ENCODE results near the gene ROBO4. TPM values are rescaled to one million over a fixed set of nuclear protein-coding genes. Genes with fewer than 3 reads are reported as not detected.

ROBO4 gene
- total RNA-seq, 6 experiments from 2014 or later: 3.6 to 18.8 (median 9.0) TPM

- intact Hi-C loops (cut with DNase I): no loop called here
- H3K27ac ChIP-seq: peak overlapping the region in 1 of 3 donors; percentile 68
- no peak overlapping the region for H3K4me3 ChIP-seq
- no peak for DNase-seq
- no peaks in the 10 kb centered on the region for H3K9me3 ChIP-seq
- no peaks in the 10 kb centered on the region for H3K36me3 ChIP-seq
- no peak for TF ChIP-seq POLR2A (IDR thresholded peaks at IDR 0.05)
- TF ChIP-seq CTCF (IDR thresholded peaks at IDR 0.05): no peak
- 29% methylated on average over 3 of the region's 3 CpGs for WGBS (ENCODE audit: insufficient coverage, low coverage, low lambda C conversion rate, missing lambda C conversion rate)
- ATAC-seq: no peak
- H3K27me3 ChIP-seq: no peaks in the 10 kb centered on the region
- peaks cover 0 to 41% (median 3%) of the 10 kb centered on the region in 4 donors for H3K4me1 ChIP-seq
These were observed 33.1 kb upstream of the ROBO4 start for GRCh38 chr11:124930799-124931198.

- intact Hi-C loops (cut with DNase I): no loop called here
- TF ChIP-seq POLR2A (IDR thresholded peaks at IDR 0.05) (no peak), CTCF (IDR thresholded peaks at IDR 0.05) (no peak)
- WGBS (ENCODE audit: insufficient coverage, low coverage, low lambda C conversion rate, missing lambda C conversion rate): 15% methylated on average over 4 of the region's 4 CpGs
- Histone ChIP-seq H3K27me3 (no peaks in the 10 kb centered on the region), H3K4me1 (peaks cover 0 to 36% (median 0%) of the 10 kb centered on the region in 4 donors), H3K9me3 (no peaks in the 10 kb centered on the region), H3K36me3 (no peaks in the 10 kb centered on the region), H3K27ac (peak overlapping the region in 2 of 3 donors; percentile 68 to 76), H3K4me3 (no peak overlapping the region)
- ATAC-seq (peak; percentile 86 to 92 (median 91)), DNase-seq (peak in 2 of 3 donors; percentile 34 to 83)
These were observed 31.4 kb upstream of the ROBO4 start for GRCh38 chr11:124928942-124929665.

GRCh38 chr11:124923296-124923695 lies 25.6 kb upstream of the ROBO4 start:
- DNase-seq (no peak), ATAC-seq (no peak)
- Histone ChIP-seq H3K36me3 (no peaks in the 10 kb centered on the region), H3K27ac (no peak overlapping the region), H3K27me3 (no peaks in the 10 kb centered on the region), H3K9me3 (no peaks in the 10 kb centered on the region), H3K4me3 (no peak overlapping the region), H3K4me1 (peaks cover 0 to 12% (median 0%) of the 10 kb centered on the region in 4 donors)
- intact Hi-C loops (cut with DNase I): no loop called here
- TF ChIP-seq CTCF (IDR thresholded peaks at IDR 0.05) (no peak), POLR2A (IDR thresholded peaks at IDR 0.05) (no peak)

GRCh38 chr11:124922831-124923230 lies 25.2 kb upstream of the ROBO4 start:
- ATAC-seq (no peak), DNase-seq (no peak)
- Histone ChIP-seq H3K4me1 (peaks cover 0 to 14% (median 0%) of the 10 kb centered on the region in 4 donors), H3K27me3 (no peaks in the 10 kb centered on the region), H3K4me3 (no peak overlapping the region), H3K9me3 (no peaks in the 10 kb centered on the region), H3K27ac (no peak overlapping the region), H3K36me3 (no peaks in the 10 kb centered on the region)
- 68% methylated on average over 4 of the region's 4 CpGs for WGBS (ENCODE audit: insufficient coverage, low coverage, low lambda C conversion rate, missing lambda C conversion rate)
- TF ChIP-seq POLR2A (IDR thresholded peaks at IDR 0.05) (no peak), CTCF (IDR thresholded peaks at IDR 0.05) (no peak)
- intact Hi-C loops (cut with DNase I): no loop called here

All from right lobe of liver (tissue), 6 donors.